ENCODE data around the gene COBL.

Gene COBL

GRCh38 chr7:51075681-51076580, 240.7 kb downstream of the COBL start:
- DNase-seq (ENCODE audit: low spot score), result no peak

DNA sequence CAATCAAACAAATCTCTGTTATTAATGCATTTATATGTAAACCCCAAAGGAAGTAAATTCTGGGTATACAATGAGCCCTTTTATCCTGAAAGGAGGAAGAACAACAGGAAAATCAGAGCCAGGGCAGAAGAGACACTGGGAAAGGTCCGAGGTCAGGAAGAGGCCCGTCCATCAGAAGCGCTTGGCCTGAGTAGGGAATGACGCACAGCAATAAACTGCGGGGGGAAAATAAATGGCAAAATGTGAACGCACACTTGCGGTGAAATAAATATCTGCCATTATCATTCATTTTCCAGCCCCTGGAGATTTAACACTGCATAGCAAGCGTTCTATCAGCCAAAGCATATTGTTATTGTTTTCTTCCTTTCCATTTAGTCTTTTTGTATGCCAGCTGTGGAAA, 243.4 kb downstream of the COBL start:
- DNase-seq (ENCODE audit: low spot score), result no peak

GRCh38 chr7:51072281-51072680, 244.3 kb downstream of the COBL start:
- no peak for DNase-seq (ENCODE audit: low spot score)

GRCh38 chr7:51071427-51071826, 245.2 kb downstream of the COBL start:
- DNase-seq (ENCODE audit: low spot score), result no peak

- no peak for DNase-seq (ENCODE audit: low spot score)
These were observed 246.5 kb downstream of the COBL start for GRCh38 chr7:51070151-51070550.

DNA sequence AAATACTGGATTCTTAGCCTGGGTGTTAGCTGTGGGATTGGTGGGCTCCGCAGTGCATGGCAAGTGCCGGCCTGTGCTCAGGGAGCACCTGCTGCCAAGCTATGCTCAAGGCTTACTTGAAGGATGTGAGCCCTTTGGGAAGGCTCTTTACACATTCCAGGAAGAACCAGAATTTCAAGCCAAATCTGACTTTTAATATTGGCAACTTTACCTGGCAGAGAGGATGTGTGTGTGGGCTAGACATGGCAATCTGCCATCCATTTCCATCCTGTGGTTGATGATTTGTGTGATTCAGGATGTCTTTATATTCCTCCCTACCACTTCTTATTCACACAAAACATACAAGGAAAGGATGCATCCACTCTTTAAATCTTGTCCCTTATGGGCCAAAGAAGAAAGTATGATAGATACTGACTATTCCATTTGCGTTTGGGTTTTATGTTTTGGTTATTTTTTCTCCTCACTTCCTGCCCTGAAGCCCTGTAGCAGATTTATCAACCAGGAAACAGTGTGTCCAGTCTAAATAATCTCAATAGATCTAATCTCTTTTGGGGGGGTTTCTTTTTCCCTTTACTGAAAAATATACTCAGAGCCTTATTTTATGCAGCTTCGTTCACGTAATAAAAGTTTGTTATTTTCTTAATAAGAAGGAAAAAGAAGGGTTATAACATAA, 247.1 kb downstream of the COBL start:
- no peak for DNase-seq (ENCODE audit: low spot score)

GRCh38 chr7:51068401-51068800, 248.2 kb downstream of the COBL start:
- DNase-seq (ENCODE audit: low spot score), result no peak

DNA sequence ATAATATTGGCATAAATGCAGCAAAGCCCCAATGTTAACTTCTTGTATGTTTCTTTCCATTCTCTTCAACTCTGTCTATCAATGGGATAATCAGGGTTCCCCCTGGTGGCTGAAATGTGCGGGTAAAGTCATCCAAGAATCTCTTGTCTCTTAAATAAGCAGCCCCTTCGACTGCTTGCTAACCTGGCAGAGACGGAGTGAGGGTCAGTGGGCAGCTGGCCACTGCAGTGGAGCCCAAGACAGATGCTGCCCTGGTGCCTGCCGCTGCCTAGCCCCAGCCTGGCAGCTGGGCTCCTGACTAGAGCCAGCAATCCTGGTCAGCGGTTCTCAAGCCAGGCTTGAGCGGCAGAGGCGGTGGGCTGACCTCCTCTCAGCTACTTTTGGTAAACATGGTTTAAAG, 248.9 kb downstream of the COBL start:
- DNase-seq (ENCODE audit: low spot score), result peak; percentile 58

GRCh38 chr7:51067258-51067657, 249.4 kb downstream of the COBL start:
- DNase-seq (ENCODE audit: low spot score), result no peak

GRCh38 chr7:51066405-51066882, 250.2 kb downstream of the COBL start:
- no peak for DNase-seq (ENCODE audit: low spot score)

DNA sequence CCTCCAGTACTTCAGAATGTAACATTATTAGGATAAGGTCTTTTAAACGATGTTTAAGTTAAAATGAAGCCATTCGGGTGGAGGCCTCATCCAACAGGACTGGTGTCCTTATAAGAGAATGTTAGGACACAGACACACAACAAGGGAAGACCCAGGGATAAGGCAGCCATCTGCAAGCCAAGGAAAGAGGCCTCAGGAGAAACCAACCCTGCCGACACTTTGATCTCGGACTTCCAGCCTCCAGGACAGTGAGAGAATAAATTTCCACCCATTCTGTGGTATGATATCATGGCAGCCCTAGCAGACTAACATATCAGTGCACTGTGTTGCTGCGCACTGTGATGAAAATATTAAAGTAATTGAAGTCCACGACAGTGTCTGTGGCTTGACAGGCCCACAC, 250.8 kb downstream of the COBL start:
- DNase-seq (ENCODE audit: low spot score), result no peak

DNA sequence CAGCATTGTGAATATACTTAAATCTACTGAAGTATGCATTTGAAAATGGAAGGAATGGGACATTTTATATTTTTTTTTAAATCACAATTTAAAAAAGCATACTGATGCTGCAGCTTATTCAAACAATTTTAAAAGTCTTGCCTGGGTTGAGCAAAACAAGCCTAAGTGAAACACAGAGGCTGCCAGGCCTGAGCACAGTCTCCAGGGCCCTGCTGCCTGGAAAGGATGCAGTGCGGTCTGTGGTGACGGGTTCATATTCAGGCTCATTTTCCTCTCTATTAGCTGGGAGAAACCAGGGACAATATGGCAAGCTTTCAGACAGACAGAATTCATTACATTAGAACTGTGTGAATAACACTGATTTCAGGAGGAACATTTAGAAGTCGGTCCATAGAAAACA, 251.9 kb downstream of the COBL start:
- no peak for DNase-seq (ENCODE audit: low spot score)

- no peak for DNase-seq (ENCODE audit: low spot score)
These were observed 254.2 kb downstream of the COBL start for GRCh38 chr7:51062222-51062987.

GRCh38 chr7:51060536-51060935, 256.1 kb downstream of the COBL start:
- DNase-seq (ENCODE audit: low spot score), result no peak

DNA sequence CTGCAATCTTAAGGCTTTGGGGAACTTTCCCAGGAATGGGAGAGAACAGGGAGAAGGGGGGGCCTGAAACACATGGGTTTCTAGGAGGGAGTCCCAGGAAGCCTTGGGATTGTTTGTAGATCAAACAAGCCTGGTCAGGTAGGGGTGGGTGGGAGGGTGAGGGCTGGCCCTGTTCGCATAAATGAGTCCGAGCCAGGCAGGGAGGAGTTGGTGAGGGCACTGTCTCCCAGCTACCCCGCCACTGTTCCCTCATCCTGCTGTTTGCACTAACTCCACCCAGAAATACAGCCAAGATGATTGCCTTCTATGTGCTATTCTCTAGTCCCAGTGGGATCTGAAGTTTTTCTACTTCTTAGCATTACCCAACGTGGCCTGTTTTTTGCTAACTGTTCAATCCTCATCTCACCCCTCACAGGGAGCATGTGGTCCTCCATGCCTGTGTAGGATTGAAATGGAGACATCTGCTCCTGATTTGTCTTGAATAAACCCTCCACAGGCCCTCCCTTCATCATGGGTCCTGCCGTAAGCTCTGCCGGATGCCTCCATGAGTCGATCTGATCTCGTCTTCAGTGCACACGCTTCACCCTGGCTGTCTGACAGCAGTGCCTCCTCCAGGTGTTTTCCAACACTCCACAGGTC, 257.0 kb downstream of the COBL start:
- no peak for DNase-seq (ENCODE audit: low spot score)

- DNase-seq (ENCODE audit: low spot score), result no peak
These were observed 257.8 kb downstream of the COBL start for GRCh38 chr7:51058764-51059163.

- no peak for DNase-seq (ENCODE audit: low spot score)
These were observed 261.4 kb downstream of the COBL start for GRCh38 chr7:51055039-51055840.

GRCh38 chr7:51054231-51054630, 262.4 kb downstream of the COBL start:
- DNase-seq (ENCODE audit: low spot score), result no peak

DNA sequence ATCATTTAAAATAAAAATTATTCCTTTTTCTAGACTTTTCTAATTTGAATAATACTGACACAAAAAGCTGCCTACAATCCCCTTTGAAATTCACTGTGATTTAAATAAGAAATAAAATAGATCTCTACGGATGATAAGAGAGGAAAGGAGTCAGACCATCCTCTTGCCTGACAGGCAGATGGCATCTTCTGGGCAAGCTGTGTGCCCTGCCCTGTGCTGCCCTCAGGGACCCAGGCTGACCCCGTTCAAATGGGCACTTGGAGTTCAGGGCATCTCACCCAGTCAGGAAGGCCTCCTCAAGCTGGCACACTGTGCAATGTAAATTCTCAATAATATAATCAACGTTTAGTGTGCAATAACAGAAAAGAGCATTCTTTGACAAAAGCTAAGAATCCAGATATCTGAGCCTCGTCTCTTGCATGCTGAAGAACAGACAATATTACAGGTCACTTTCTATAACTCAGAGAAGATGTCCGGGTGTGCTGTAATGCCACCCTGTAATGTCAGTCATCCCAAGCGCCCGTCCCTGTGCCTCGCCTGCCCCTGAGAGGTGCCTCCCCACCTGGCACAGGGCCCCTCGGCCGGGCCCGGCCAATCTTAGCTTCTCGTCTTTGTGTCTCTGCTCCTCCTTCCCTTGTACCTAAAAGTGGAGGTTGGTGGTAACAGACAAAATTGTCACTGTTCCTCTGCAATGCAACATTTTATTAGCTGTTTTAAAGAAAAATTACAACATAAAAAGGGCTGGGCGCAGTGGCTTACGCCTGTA, 263.3 kb downstream of the COBL start:
- no peak for DNase-seq (ENCODE audit: low spot score)

DNA sequence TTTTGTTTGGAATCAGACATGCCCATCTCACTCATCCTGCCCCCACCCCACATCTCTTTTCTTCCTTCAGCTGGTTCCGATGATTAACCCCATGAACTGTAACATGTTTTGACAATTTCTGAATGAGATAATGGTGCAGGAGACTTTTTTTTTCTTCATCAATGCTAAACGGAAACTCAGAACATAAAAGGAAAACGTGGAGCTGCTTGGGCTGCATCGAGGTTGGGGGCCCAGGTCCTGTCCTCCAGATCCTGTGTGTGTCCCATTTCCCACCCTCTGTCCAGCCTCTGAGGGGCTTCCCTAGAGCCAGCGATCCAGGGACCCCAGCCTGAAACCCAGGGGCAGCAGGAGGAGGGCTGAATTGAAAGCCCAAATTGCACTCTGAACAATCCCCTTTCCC, 270.1 kb downstream of the COBL start:
- DNase-seq (ENCODE audit: low spot score), result no peak

GRCh38 chr7:51046103-51046466, 270.5 kb downstream of the COBL start:
- no peak for DNase-seq (ENCODE audit: low spot score)
